ENCODE results near the gene NELL1. TPM values are rescaled to one million over a fixed set of nuclear protein-coding genes. Genes with fewer than 3 reads are reported as not detected.

The NELL1 gene
- total RNA-seq, 6 experiments from 2014 or later, result not detected

DNA sequence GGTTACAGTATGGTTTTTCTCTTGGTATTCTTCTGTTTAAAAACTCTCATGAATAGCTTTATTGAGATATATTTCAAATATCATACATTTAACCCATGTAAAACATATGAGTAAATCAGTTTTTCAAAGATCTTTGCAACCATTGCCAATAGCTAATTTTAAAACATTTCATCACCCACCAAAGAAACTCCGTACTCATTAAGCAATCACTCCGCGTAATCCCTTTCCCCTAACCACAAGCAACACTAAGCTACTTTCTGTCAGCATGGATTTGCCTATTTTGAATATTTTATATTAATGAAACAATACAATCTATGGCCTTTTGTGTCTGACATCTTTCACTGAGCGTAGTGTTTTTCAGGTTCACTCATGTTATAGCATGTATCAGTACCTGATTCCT, 825.6 kb downstream of the NELL1 start:
- no peak for DNase-seq
- Histone ChIP-seq H3K27ac (no peak overlapping the region), H3K9me3 (no peaks in the 10 kb centered on the region), H3K36me3 (no peaks in the 10 kb centered on the region), H3K4me3 (no peak overlapping the region), H3K4me1 (no peaks in the 10 kb centered on the region), H3K27me3 (no peaks in the 10 kb centered on the region)
- WGBS (ENCODE audit: insufficient coverage, low coverage, low lambda C conversion rate, missing lambda C conversion rate), result 56% methylated on average over 4 of the region's 4 CpGs
- TF ChIP-seq, protein P1, sequence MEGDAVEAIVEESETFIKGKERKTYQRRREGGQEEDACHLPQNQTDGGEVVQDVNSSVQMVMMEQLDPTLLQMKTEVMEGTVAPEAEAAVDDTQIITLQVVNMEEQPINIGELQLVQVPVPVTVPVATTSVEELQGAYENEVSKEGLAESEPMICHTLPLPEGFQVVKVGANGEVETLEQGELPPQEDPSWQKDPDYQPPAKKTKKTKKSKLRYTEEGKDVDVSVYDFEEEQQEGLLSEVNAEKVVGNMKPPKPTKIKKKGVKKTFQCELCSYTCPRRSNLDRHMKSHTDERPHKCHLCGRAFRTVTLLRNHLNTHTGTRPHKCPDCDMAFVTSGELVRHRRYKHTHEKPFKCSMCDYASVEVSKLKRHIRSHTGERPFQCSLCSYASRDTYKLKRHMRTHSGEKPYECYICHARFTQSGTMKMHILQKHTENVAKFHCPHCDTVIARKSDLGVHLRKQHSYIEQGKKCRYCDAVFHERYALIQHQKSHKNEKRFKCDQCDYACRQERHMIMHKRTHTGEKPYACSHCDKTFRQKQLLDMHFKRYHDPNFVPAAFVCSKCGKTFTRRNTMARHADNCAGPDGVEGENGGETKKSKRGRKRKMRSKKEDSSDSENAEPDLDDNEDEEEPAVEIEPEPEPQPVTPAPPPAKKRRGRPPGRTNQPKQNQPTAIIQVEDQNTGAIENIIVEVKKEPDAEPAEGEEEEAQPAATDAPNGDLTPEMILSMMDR (IDR thresholded peaks at IDR 0.05), result no peak
- TF ChIP-seq POLR2A (IDR thresholded peaks at IDR 0.05), result no peak
- no peak for ATAC-seq
- intact Hi-C loops (cut with DNase I), result no loop called here

DNA sequence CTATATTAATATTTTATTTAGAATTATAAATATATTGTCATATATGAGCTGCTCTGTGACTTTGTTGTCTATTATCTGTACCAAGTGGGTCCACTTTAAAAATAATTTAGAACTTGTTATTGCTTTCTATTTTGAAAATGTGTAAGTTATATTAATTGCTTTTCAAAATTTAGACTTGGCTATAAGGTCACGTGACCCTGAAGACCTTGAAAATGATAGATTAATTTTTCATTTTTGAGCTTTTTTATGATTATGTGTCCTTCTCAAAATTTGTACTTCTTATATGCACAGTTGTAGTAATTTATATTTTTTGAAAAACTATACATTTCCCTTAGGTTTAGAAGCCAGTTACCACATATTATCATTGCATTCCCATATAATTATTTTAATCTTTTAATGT, 826.5 kb downstream of the NELL1 start:
- no peak for DNase-seq

DNA sequence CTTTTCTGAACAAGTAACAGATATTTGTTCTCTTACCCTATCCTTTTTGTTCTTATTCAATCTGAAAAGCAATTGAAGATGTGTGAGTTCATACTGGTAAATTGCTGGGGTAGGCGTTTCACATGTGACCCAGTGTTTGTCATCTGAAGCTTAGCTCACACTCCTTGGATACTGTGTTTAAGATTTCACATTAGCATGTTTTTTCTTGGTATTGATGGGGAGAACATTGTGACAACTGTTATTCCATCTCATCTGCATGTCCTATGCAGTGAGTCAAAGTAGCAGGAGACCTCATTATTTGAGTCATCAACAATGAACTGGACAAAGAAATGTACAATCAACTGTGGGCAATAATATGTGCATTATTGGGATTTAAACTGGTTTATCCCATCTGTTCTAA, 831.9 kb downstream of the NELL1 start:
- 50% methylated on average over 1 of the region's 1 CpG for WGBS (ENCODE audit: insufficient coverage, low coverage, low lambda C conversion rate, missing lambda C conversion rate)
- no peaks in the 10 kb centered on the region for H3K36me3 ChIP-seq
- H3K27me3 ChIP-seq, result no peaks in the 10 kb centered on the region
- no peak overlapping the region for H3K4me3 ChIP-seq
- ATAC-seq (no peak), DNase-seq (no peak)
- no peak overlapping the region for H3K27ac ChIP-seq
- intact Hi-C loops (cut with DNase I), result no loop called here
- TF ChIP-seq POLR2A (IDR thresholded peaks at IDR 0.05), result no peak
- TF ChIP-seq, protein P1 (IDR thresholded peaks at IDR 0.05), result no peak
- no peaks in the 10 kb centered on the region for H3K9me3 ChIP-seq
- H3K4me1 ChIP-seq, result no peaks in the 10 kb centered on the region

More for the DNA sequence above, 826.5 kb downstream of the NELL1 start:
- no peaks in the 10 kb centered on the region for H3K9me3 ChIP-seq
- TF ChIP-seq, protein P1 (IDR thresholded peaks at IDR 0.05), result no peak
- TF ChIP-seq POLR2A (IDR thresholded peaks at IDR 0.05), result no peak
- no peak for ATAC-seq
- no peak overlapping the region for H3K27ac ChIP-seq
- no peaks in the 10 kb centered on the region for H3K27me3 ChIP-seq
- H3K36me3 ChIP-seq, result no peaks in the 10 kb centered on the region
- no peaks in the 10 kb centered on the region for H3K4me1 ChIP-seq
- H3K4me3 ChIP-seq, result no peak overlapping the region
- 44% methylated on average over 1 of the region's 1 CpG for WGBS (ENCODE audit: insufficient coverage, low coverage, low lambda C conversion rate, missing lambda C conversion rate)
- intact Hi-C loops (cut with DNase I), result no loop called here

DNA sequence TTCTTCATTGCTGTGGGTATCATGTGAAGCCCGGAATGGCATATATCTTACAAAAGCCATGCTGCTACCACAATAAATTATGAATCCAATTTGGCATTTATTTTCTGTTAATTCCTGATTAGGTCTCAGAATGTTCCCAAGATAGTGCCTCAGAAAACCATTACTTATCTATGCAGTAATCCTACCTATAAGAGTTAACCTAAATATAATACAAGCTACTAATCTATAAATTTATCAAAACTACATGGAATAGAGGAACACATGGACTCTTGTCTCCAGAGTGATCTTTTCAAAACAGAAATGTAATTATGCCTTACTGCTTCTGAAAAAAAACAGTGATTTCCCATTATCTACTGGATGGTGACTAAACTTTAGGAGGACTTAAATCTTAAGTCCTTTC, 835.7 kb downstream of the NELL1 start:
- DNase-seq (no peak), ATAC-seq (no peak)
- no peak overlapping the region for H3K27ac ChIP-seq
- no peaks in the 10 kb centered on the region for H3K4me1 ChIP-seq
- no peaks in the 10 kb centered on the region for H3K27me3 ChIP-seq
- H3K36me3 ChIP-seq, result no peaks in the 10 kb centered on the region
- no peak overlapping the region for H3K4me3 ChIP-seq
- TF ChIP-seq, protein P1 (IDR thresholded peaks at IDR 0.05), result no peak
- TF ChIP-seq POLR2A (IDR thresholded peaks at IDR 0.05), result no peak
- intact Hi-C loops (cut with DNase I), result no loop called here
- WGBS (ENCODE audit: insufficient coverage, low coverage, low lambda C conversion rate, missing lambda C conversion rate), result 59% methylated on average over 1 of the region's 1 CpG
- no peaks in the 10 kb centered on the region for H3K9me3 ChIP-seq
